ENCODE measurements around the gene TMEM178B.
"Not testable (repeated sequence)": the region's sequence is repeated elsewhere in the genome, so short reads cannot be mapped to it uniquely, and the experiment has no call there.

The TMEM178B gene

GRCh38 chr7:141375442-141375841 lies 301.6 kb downstream of the TMEM178B start:
- H3K4me1 ChIP-seq (ENCODE audit: control insufficient read depth in 5 of 5, insufficient read depth in 5 of 5, low read length in 5 of 5): peaks cover 0 to 8% (median 0%) of the 10 kb centered on the region in 5 donors
- no peak overlapping the region for H3K9ac ChIP-seq (ENCODE audit: low read length in 5 of 5)
- no peaks in the 10 kb centered on the region for H3K27me3 ChIP-seq (ENCODE audit: control insufficient read depth in 5 of 5, insufficient read depth in 4 of 5, low read length in 5 of 5)
- H3K4me3 ChIP-seq (ENCODE audit: low read depth in 1 of 5, low read length in 5 of 5): no peak overlapping the region
- H3K27ac ChIP-seq (ENCODE audit: low read depth, low read length): no peak overlapping the region
- H3K36me3 ChIP-seq (ENCODE audit: control insufficient read depth in 5 of 5, insufficient read depth in 5 of 5, low read length in 5 of 5): no peaks in the 10 kb centered on the region
- peaks cover 0 to 3% (median 0%) of the 10 kb centered on the region in 5 donors for H3K9me3 ChIP-seq (ENCODE audit: control insufficient read depth in 5 of 5, low read length in 5 of 5)

- H3K4me3 ChIP-seq (ENCODE audit: low read depth in 1 of 5, low read length in 5 of 5): no peak overlapping the region
- H3K9ac ChIP-seq (ENCODE audit: low read length in 5 of 5): no peak overlapping the region
- no peaks in the 10 kb centered on the region for H3K27me3 ChIP-seq (ENCODE audit: control insufficient read depth in 5 of 5, insufficient read depth in 4 of 5, low read length in 5 of 5)
- H3K36me3 ChIP-seq (ENCODE audit: control insufficient read depth in 5 of 5, insufficient read depth in 5 of 5, low read length in 5 of 5): no peaks in the 10 kb centered on the region
- H3K27ac ChIP-seq (ENCODE audit: low read depth, low read length): no peak overlapping the region
- H3K9me3 ChIP-seq (ENCODE audit: control insufficient read depth in 5 of 5, low read length in 5 of 5): peaks cover 0 to 3% (median 0%) of the 10 kb centered on the region in 5 donors
- H3K4me1 ChIP-seq (ENCODE audit: control insufficient read depth in 5 of 5, insufficient read depth in 5 of 5, low read length in 5 of 5): peaks cover 0 to 8% (median 0%) of the 10 kb centered on the region in 5 donors
These were observed 304.0 kb downstream of the TMEM178B start for GRCh38 chr7:141377906-141378305.

GRCh38 chr7:141378405-141378804 lies 304.5 kb downstream of the TMEM178B start:
- no peak overlapping the region for H3K27ac ChIP-seq (ENCODE audit: low read depth, low read length)
- peaks cover 0 to 3% (median 0%) of the 10 kb centered on the region in 5 donors for H3K9me3 ChIP-seq (ENCODE audit: control insufficient read depth in 5 of 5, low read length in 5 of 5)
- H3K36me3 ChIP-seq (ENCODE audit: control insufficient read depth in 5 of 5, insufficient read depth in 5 of 5, low read length in 5 of 5): no peaks in the 10 kb centered on the region
- no peaks in the 10 kb centered on the region for H3K27me3 ChIP-seq (ENCODE audit: control insufficient read depth in 5 of 5, insufficient read depth in 4 of 5, low read length in 5 of 5)
- peaks cover 0 to 8% (median 0%) of the 10 kb centered on the region in 5 donors for H3K4me1 ChIP-seq (ENCODE audit: control insufficient read depth in 5 of 5, insufficient read depth in 5 of 5, low read length in 5 of 5)
- no peak overlapping the region for H3K9ac ChIP-seq (ENCODE audit: low read length in 5 of 5)
- no peak overlapping the region for H3K4me3 ChIP-seq (ENCODE audit: low read depth in 1 of 5, low read length in 5 of 5)

- H3K27me3 ChIP-seq (ENCODE audit: control insufficient read depth in 5 of 5, insufficient read depth in 4 of 5, low read length in 5 of 5): no peaks in the 10 kb centered on the region
- no peak overlapping the region for H3K4me3 ChIP-seq (ENCODE audit: low read depth in 1 of 5, low read length in 5 of 5)
- no peak overlapping the region for H3K9ac ChIP-seq (ENCODE audit: low read length in 5 of 5)
- H3K4me1 ChIP-seq (ENCODE audit: control insufficient read depth in 5 of 5, insufficient read depth in 5 of 5, low read length in 5 of 5): no peaks in the 10 kb centered on the region
- no peaks in the 10 kb centered on the region for H3K36me3 ChIP-seq (ENCODE audit: control insufficient read depth in 5 of 5, insufficient read depth in 5 of 5, low read length in 5 of 5)
- H3K27ac ChIP-seq (ENCODE audit: low read depth, low read length): no peak overlapping the region
- no peaks in the 10 kb centered on the region for H3K9me3 ChIP-seq (ENCODE audit: control insufficient read depth in 5 of 5, low read length in 5 of 5)
These were observed 308.0 kb downstream of the TMEM178B start for GRCh38 chr7:141381794-141382427.

GRCh38 chr7:141383356-141383755 lies 309.5 kb downstream of the TMEM178B start:
- H3K9me3 ChIP-seq (ENCODE audit: control insufficient read depth in 5 of 5, low read length in 5 of 5); H3K9ac ChIP-seq (ENCODE audit: low read length in 5 of 5); H3K4me3 ChIP-seq (ENCODE audit: low read depth in 1 of 5, low read length in 5 of 5); H3K27me3 ChIP-seq (ENCODE audit: control insufficient read depth in 5 of 5, insufficient read depth in 4 of 5, low read length in 5 of 5); H3K36me3 ChIP-seq (ENCODE audit: control insufficient read depth in 5 of 5, insufficient read depth in 5 of 5, low read length in 5 of 5); H3K4me1 ChIP-seq (ENCODE audit: control insufficient read depth in 5 of 5, insufficient read depth in 5 of 5, low read length in 5 of 5); H3K27ac ChIP-seq (ENCODE audit: low read depth, low read length): not testable (repeated sequence)

GRCh38 chr7:141386881-141387280 lies 313.0 kb downstream of the TMEM178B start:
- no peak overlapping the region for H3K27ac ChIP-seq (ENCODE audit: low read depth, low read length)
- H3K27me3 ChIP-seq (ENCODE audit: control insufficient read depth in 5 of 5, insufficient read depth in 4 of 5, low read length in 5 of 5): no peaks in the 10 kb centered on the region
- no peaks in the 10 kb centered on the region for H3K36me3 ChIP-seq (ENCODE audit: control insufficient read depth in 5 of 5, insufficient read depth in 5 of 5, low read length in 5 of 5)
- H3K9me3 ChIP-seq (ENCODE audit: control insufficient read depth in 5 of 5, low read length in 5 of 5): no peaks in the 10 kb centered on the region
- no peak overlapping the region for H3K4me3 ChIP-seq (ENCODE audit: low read depth in 1 of 5, low read length in 5 of 5)
- no peak overlapping the region for H3K9ac ChIP-seq (ENCODE audit: low read length in 5 of 5)
- H3K4me1 ChIP-seq (ENCODE audit: control insufficient read depth in 5 of 5, insufficient read depth in 5 of 5, low read length in 5 of 5): no peaks in the 10 kb centered on the region

- no peak overlapping the region for H3K27ac ChIP-seq (ENCODE audit: low read depth, low read length)
These were observed 313.8 kb downstream of the TMEM178B start for GRCh38 chr7:141387521-141388217.

GRCh38 chr7:141389140-141389796 lies 315.4 kb downstream of the TMEM178B start:
- no peak overlapping the region for H3K27ac ChIP-seq (ENCODE audit: low read depth, low read length)
- no peaks in the 10 kb centered on the region for H3K36me3 ChIP-seq (ENCODE audit: control insufficient read depth in 5 of 5, insufficient read depth in 5 of 5, low read length in 5 of 5)
- H3K27me3 ChIP-seq (ENCODE audit: control insufficient read depth in 5 of 5, insufficient read depth in 4 of 5, low read length in 5 of 5): no peaks in the 10 kb centered on the region
- H3K4me1 ChIP-seq (ENCODE audit: control insufficient read depth in 5 of 5, insufficient read depth in 5 of 5, low read length in 5 of 5): no peaks in the 10 kb centered on the region
- H3K9me3 ChIP-seq (ENCODE audit: control insufficient read depth in 5 of 5, low read length in 5 of 5): no peaks in the 10 kb centered on the region
- H3K9ac ChIP-seq (ENCODE audit: low read length in 5 of 5): no peak overlapping the region
- H3K4me3 ChIP-seq (ENCODE audit: low read depth in 1 of 5, low read length in 5 of 5): no peak overlapping the region

More at GRCh38 chr7:141387521-141388217, 313.8 kb downstream of the TMEM178B start:
- no peaks in the 10 kb centered on the region for H3K9me3 ChIP-seq (ENCODE audit: control insufficient read depth in 5 of 5, low read length in 5 of 5)
- H3K27me3 ChIP-seq (ENCODE audit: control insufficient read depth in 5 of 5, insufficient read depth in 4 of 5, low read length in 5 of 5): no peaks in the 10 kb centered on the region
- H3K4me1 ChIP-seq (ENCODE audit: control insufficient read depth in 5 of 5, insufficient read depth in 5 of 5, low read length in 5 of 5): no peaks in the 10 kb centered on the region
- no peaks in the 10 kb centered on the region for H3K36me3 ChIP-seq (ENCODE audit: control insufficient read depth in 5 of 5, insufficient read depth in 5 of 5, low read length in 5 of 5)
- H3K9ac ChIP-seq (ENCODE audit: low read length in 5 of 5): no peak overlapping the region
- no peak overlapping the region for H3K4me3 ChIP-seq (ENCODE audit: low read depth in 1 of 5, low read length in 5 of 5)

- no peaks in the 10 kb centered on the region for H3K36me3 ChIP-seq (ENCODE audit: control insufficient read depth in 5 of 5, insufficient read depth in 5 of 5, low read length in 5 of 5)
These were observed 316.5 kb downstream of the TMEM178B start for GRCh38 chr7:141390339-141390738.

GRCh38 chr7:141393056-141393455 lies 319.2 kb downstream of the TMEM178B start:
- Histone ChIP-seq H3K9me3 (ENCODE audit: control insufficient read depth in 5 of 5, low read length in 5 of 5) (no peaks in the 10 kb centered on the region), H3K4me1 (ENCODE audit: control insufficient read depth in 5 of 5, insufficient read depth in 5 of 5, low read length in 5 of 5) (no peaks in the 10 kb centered on the region), H3K4me3 (ENCODE audit: low read depth in 1 of 5, low read length in 5 of 5) (no peak overlapping the region), H3K27ac (ENCODE audit: low read depth, low read length) (no peak overlapping the region), H3K9ac (ENCODE audit: low read length in 5 of 5) (no peak overlapping the region), H3K36me3 (ENCODE audit: control insufficient read depth in 5 of 5, insufficient read depth in 5 of 5, low read length in 5 of 5) (no peaks in the 10 kb centered on the region), H3K27me3 (ENCODE audit: control insufficient read depth in 5 of 5, insufficient read depth in 4 of 5, low read length in 5 of 5) (no peaks in the 10 kb centered on the region)

More at GRCh38 chr7:141390339-141390738, 316.5 kb downstream of the TMEM178B start:
- H3K4me3 ChIP-seq (ENCODE audit: low read depth in 1 of 5, low read length in 5 of 5): no peak overlapping the region
- no peaks in the 10 kb centered on the region for H3K9me3 ChIP-seq (ENCODE audit: control insufficient read depth in 5 of 5, low read length in 5 of 5)
- H3K4me1 ChIP-seq (ENCODE audit: control insufficient read depth in 5 of 5, insufficient read depth in 5 of 5, low read length in 5 of 5): no peaks in the 10 kb centered on the region
- H3K27ac ChIP-seq (ENCODE audit: low read depth, low read length): no peak overlapping the region
- no peak overlapping the region for H3K9ac ChIP-seq (ENCODE audit: low read length in 5 of 5)
- H3K27me3 ChIP-seq (ENCODE audit: control insufficient read depth in 5 of 5, insufficient read depth in 4 of 5, low read length in 5 of 5): no peaks in the 10 kb centered on the region
